Loucy (cell line): ENCODE measurements around the gene REXO5.

Experiments
- EZH2phosphoT487 ChIP-seq: fragments of 200-600 bp; IDR thresholded peaks from 2 replicates; pipeline ENCODE4 v1.6.1; 2018; ENCODE audit warnings: antibody characterized with exemption, mild to moderate bottlenecking, moderate library complexity, borderline replicate concordance
- TF ChIP-seq, protein P1 (sequence below): fragments of 200-600 bp; sonication (generic); conservative IDR thresholded peaks from 2 replicates; pipeline ENCODE4 v1.5.1; 2014; ENCODE audit warnings: mild to moderate bottlenecking, antibody characterized with exemption, low read length

DNA sequence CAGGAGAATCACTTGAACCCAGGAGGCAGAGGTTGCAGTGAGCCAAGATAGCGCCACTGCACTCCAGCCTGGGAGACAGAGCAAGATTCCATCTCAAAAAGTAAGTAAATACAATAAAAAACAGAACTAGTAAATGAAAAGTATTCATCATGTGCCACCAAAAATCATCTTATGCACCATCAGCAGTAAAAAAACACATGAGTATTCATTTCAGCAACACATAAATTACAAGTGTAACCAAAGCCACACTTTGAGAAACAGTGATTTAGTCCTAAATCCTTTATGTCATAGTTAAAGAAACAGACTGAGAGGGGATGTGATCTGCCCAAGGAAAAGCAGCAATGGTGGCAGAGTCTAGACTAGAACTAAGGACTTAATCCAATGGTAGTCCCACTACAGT, 80.9 kb downstream of the REXO5 start:
- TF ChIP-seq, protein P1, sequence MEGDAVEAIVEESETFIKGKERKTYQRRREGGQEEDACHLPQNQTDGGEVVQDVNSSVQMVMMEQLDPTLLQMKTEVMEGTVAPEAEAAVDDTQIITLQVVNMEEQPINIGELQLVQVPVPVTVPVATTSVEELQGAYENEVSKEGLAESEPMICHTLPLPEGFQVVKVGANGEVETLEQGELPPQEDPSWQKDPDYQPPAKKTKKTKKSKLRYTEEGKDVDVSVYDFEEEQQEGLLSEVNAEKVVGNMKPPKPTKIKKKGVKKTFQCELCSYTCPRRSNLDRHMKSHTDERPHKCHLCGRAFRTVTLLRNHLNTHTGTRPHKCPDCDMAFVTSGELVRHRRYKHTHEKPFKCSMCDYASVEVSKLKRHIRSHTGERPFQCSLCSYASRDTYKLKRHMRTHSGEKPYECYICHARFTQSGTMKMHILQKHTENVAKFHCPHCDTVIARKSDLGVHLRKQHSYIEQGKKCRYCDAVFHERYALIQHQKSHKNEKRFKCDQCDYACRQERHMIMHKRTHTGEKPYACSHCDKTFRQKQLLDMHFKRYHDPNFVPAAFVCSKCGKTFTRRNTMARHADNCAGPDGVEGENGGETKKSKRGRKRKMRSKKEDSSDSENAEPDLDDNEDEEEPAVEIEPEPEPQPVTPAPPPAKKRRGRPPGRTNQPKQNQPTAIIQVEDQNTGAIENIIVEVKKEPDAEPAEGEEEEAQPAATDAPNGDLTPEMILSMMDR: no peak
- TF ChIP-seq EZH2phosphoT487: no peak
